K562 (cell line): ENCODE data around the gene SCFD2. TPM values are rescaled to one million over a fixed set of nuclear protein-coding genes. Genes with fewer than 3 reads are reported as not detected.

Source experiments
- CCAR2 ChIP-seq: fragments of 200-400 bp; formaldehyde crosslinking; IDR thresholded peaks from 2 replicates; pipeline ENCODE4 v1.6.1; 2017; ENCODE audit warnings: mild to moderate bottlenecking, low read depth, low read length
- FUS ChIP-seq: fragments of 200-400 bp; formaldehyde crosslinking; optimal IDR thresholded peaks from 2 replicates; pipeline ENCODE3; 2017; ENCODE audit warnings: low read depth, low read length
- GABPA ChIP-seq: fragments of 200-800 bp; sonication (Bioruptor generic); conservative IDR thresholded peaks from 2 replicates; pipeline ENCODE4 v1.6.1; 2016; ENCODE audit warnings: low read depth, missing genetic modification characterization, missing compliant biosample characterization
- MAZ ChIP-seq, 2 experiments: fragments of 450-650 bp in 1 of 2; sonication (generic) in 1 of 2; formaldehyde crosslinking; IDR thresholded peaks in 1 of 2; conservative IDR thresholded peaks in 1 of 2; 2 replicates each; pipeline versions ENCODE4 v1.4.0 to v1.5.0; 2020; ENCODE audit warnings: mild to moderate bottlenecking in 1 of 2, missing genetic modification reagents in 1 of 2
- MECOM ChIP-seq: fragments of 250-450 bp; sonication (Bioruptor Pico); IDR thresholded peaks from 2 replicates; pipeline ENCODE4 v1.8.0; 2022; ENCODE audit warnings: inconsistent platforms
- NCOA1 ChIP-seq: fragments of 450-650 bp; IDR thresholded peaks from 2 replicates; pipeline ENCODE4 v1.6.1; 2016; ENCODE audit warnings: low read depth
- SOX6 ChIP-seq: fragments of 450-650 bp; IDR thresholded peaks from 2 replicates; pipeline ENCODE4 v1.6.1; 2014; ENCODE audit warnings: mild to moderate bottlenecking
- SRF ChIP-seq, 2 experiments: fragments of 250-450, 450-650 bp in 1 of 2; sonication (Bioruptor Pico) in 1 of 2; sonication (generic) in 1 of 2; formaldehyde crosslinking; IDR thresholded peaks; 2 replicates each; pipeline versions ENCODE4 v1.5.0 to v1.5.1; 2020 to 2022; ENCODE audit warnings: mild to moderate bottlenecking in 1 of 2, missing genetic modification reagents in 1 of 2
- SUPT5H ChIP-seq: fragments of 450-650 bp; IDR thresholded peaks from 2 replicates; pipeline ENCODE4 v1.6.1; 2016
- YY1 ChIP-seq, 3 experiments: IDR thresholded peaks; 2 replicates each; pipeline ENCODE4 v1.6.1; 2011; ENCODE audit warnings: low read length in 2 of 3, mild to moderate bottlenecking in 2 of 3, moderate library complexity in 2 of 3, borderline replicate concordance in 1 of 3, control low read depth in 1 of 3, low read depth in 1 of 3; ENCODE audit not compliant: insufficient read depth in 3 of 3, insufficient replicate concordance in 2 of 3, control insufficient read depth in 1 of 3, insufficient read length in 1 of 3; ENCODE audit errors: extremely low read depth in 1 of 3
- ZFX ChIP-seq: sonication (generic); formaldehyde crosslinking; IDR thresholded peaks from 2 replicates; pipeline ENCODE4 v1.8.0; 2022; ENCODE audit warnings: mild to moderate bottlenecking, missing genetic modification reagents, moderate library complexity
- polyA plus RNA-seq, 8 experiments: library from polyadenylated mRNA; depleted of rRNA in 4 of 8; stranded (reverse) in 5 of 8; unstranded in 3 of 8; fragments of >200 nt; fragmentation: Nextera tagmentation in 2 of 8; fragmentation: Illumina TruSeq in 1 of 8; extraction: Ambion mirVana in 2 of 8; extraction: Trizol in 1 of 8; gene quantifications; 2 replicates each; pipeline versions ENCODE4 v1.2.1 to v1.2.3, GENCODE V29; 2011 to 2014; ENCODE audit warnings: inconsistent platforms in 1 of 8, missing spikeins in 1 of 8
- total RNA-seq, 7 experiments: library from RNA; depleted of rRNA in 6 of 7; stranded (reverse); fragments of >200 nt in 6 of 7; fragmentation: Illumina TruSeq in 2 of 7; extraction: Trizol in 2 of 7; gene quantifications; 2 replicates each; pipeline versions ENCODE4 v1.2.1 to v1.2.3, GENCODE V29; 2011 to 2021; ENCODE audit warnings: low replicate concordance in 1 of 7
- TF ChIP-seq, protein P1 (sequence below): fragments of 450-650 bp; IDR thresholded peaks from one replicate; pipeline ENCODE4 v1.6.1; 2018; ENCODE audit warnings: mild to moderate bottlenecking, moderate library complexity; ENCODE audit not compliant: partially characterized antibody
- TF ChIP-seq, protein P2 (sequence below): sonication (generic); formaldehyde crosslinking; IDR thresholded peaks from 2 replicates; pipeline ENCODE4 v1.8.0; 2023; ENCODE audit warnings: missing genetic modification reagents, mild to moderate bottlenecking, borderline replicate concordance
- TF ChIP-seq, protein P3 (sequence below): sonication (generic); formaldehyde crosslinking; IDR thresholded peaks from 2 replicates; pipeline ENCODE4 v1.8.0; 2022; ENCODE audit warnings: missing genetic modification reagents, mild to moderate bottlenecking, moderate library complexity, borderline replicate concordance
- TF ChIP-seq, protein P4 (sequence below): fragments of 450-650 bp; IDR thresholded peaks from 2 replicates; pipeline ENCODE4 v1.7.1; 2018; ENCODE audit warnings: mild to moderate bottlenecking, low read depth; ENCODE audit not compliant: partially characterized antibody

Gene SCFD2
- total and polyA plus RNA-seq, 9 of the 15 experiments (the other 6 are each of a cell fraction or from before 2014, with no cell fraction given) = 5.7 to 30.3 (median 22.8) TPM

DNA sequence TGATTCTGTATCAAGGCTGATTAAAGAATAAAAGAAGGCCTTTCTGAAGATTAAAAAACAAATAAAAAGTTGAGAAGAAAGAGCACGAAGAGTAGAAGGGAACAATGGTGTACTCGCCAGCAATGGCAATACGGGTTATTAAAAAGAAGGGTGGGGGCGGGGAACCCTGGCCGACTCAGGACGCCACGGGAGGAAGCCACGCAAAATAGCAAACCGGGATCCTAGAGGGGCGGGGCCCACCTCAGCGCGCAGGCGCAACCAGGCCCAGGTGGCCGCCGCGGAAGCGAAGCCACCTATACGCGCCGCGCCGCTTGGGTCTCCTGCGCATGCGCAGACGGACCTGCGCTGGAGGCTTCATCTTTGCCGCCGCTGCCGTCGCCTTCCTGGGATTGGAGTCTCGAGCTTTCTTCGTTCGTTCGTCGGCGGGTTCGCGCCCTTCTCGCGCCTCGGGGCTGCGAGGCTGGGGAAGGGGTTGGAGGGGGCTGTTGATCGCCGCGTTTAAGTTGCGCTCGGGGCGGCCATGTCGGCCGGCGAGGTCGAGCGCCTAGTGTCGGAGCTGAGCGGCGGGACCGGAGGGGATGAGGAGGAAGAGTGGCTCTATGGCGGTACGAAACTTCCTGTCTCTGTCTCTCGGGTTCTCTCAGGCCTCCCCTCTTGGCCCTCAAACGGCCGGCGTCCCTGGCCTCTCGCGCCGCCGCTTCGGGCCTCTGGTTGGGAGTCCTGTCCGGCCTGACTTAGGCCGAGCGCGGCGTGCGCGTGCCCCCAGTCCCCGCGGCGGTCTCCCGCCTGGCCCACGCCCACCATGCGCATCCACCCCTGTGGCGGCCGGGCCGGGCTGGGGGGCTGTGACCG lies 11.7 kb upstream of the SCFD2 start, which contains the start of gene FIP1L1 (continued):
- TF ChIP-seq MECOM (CRISPR knock-in tag) (no peak), NCOA1 (no peak), CCAR2 (no peak), SOX6 (no peak), FUS (peak; percentile 16), YY1 (IDR thresholded peaks at IDR 0.05; ENCODE audit: borderline replicate concordance in 1 of 3, control insufficient read depth in 1 of 3, extremely low read depth in 1 of 3, insufficient read depth in 3 of 3, insufficient read length in 1 of 3, insufficient replicate concordance in 2 of 3, low read depth in 1 of 3, low read length in 2 of 3) (peak in 2 of 3 experiments; percentile 74 to 80), MAZ (CRISPR knock-in tag; conservative IDR thresholded peaks at IDR 0.05 in 1 of 2, IDR thresholded peaks at IDR 0.05 in 1 of 2) (peak; percentile 32 to 57; a peak in 2 of 4 replicates), ZFX (CRISPR knock-in tag) (peak; percentile 96), SUPT5H (peak; percentile 92), GABPA (peak; percentile 84), SRF (CRISPR knock-in tag; IDR thresholded peaks at IDR 0.05) (peak in 1 of 2 experiments; percentile 31; a peak in 1 of 4 replicates)
- TF ChIP-seq, protein P1, sequence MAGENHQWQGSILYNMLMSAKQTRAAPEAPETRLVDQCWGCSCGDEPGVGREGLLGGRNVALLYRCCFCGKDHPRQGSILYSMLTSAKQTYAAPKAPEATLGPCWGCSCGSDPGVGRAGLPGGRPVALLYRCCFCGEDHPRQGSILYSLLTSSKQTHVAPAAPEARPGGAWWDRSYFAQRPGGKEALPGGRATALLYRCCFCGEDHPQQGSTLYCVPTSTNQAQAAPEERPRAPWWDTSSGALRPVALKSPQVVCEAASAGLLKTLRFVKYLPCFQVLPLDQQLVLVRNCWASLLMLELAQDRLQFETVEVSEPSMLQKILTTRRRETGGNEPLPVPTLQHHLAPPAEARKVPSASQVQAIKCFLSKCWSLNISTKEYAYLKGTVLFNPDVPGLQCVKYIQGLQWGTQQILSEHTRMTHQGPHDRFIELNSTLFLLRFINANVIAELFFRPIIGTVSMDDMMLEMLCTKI = no peak
- TF ChIP-seq, protein P2, sequence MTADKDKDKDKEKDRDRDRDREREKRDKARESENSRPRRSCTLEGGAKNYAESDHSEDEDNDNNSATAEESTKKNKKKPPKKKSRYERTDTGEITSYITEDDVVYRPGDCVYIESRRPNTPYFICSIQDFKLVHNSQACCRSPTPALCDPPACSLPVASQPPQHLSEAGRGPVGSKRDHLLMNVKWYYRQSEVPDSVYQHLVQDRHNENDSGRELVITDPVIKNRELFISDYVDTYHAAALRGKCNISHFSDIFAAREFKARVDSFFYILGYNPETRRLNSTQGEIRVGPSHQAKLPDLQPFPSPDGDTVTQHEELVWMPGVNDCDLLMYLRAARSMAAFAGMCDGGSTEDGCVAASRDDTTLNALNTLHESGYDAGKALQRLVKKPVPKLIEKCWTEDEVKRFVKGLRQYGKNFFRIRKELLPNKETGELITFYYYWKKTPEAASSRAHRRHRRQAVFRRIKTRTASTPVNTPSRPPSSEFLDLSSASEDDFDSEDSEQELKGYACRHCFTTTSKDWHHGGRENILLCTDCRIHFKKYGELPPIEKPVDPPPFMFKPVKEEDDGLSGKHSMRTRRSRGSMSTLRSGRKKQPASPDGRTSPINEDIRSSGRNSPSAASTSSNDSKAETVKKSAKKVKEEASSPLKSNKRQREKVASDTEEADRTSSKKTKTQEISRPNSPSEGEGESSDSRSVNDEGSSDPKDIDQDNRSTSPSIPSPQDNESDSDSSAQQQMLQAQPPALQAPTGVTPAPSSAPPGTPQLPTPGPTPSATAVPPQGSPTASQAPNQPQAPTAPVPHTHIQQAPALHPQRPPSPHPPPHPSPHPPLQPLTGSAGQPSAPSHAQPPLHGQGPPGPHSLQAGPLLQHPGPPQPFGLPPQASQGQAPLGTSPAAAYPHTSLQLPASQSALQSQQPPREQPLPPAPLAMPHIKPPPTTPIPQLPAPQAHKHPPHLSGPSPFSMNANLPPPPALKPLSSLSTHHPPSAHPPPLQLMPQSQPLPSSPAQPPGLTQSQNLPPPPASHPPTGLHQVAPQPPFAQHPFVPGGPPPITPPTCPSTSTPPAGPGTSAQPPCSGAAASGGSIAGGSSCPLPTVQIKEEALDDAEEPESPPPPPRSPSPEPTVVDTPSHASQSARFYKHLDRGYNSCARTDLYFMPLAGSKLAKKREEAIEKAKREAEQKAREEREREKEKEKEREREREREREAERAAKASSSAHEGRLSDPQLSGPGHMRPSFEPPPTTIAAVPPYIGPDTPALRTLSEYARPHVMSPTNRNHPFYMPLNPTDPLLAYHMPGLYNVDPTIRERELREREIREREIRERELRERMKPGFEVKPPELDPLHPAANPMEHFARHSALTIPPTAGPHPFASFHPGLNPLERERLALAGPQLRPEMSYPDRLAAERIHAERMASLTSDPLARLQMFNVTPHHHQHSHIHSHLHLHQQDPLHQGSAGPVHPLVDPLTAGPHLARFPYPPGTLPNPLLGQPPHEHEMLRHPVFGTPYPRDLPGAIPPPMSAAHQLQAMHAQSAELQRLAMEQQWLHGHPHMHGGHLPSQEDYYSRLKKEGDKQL (CRISPR knock-in tag) = 0 out of 2 replicates have a peak, but pooled peaks have one; percentile 55
- TF ChIP-seq, protein P3, sequence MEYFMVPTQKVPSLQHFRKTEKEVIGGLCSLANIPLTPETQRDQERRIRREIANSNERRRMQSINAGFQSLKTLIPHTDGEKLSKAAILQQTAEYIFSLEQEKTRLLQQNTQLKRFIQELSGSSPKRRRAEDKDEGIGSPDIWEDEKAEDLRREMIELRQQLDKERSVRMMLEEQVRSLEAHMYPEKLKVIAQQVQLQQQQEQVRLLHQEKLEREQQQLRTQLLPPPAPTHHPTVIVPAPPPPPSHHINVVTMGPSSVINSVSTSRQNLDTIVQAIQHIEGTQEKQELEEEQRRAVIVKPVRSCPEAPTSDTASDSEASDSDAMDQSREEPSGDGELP (CRISPR knock-in tag) = peak; percentile 87
- TF ChIP-seq, protein P4, sequence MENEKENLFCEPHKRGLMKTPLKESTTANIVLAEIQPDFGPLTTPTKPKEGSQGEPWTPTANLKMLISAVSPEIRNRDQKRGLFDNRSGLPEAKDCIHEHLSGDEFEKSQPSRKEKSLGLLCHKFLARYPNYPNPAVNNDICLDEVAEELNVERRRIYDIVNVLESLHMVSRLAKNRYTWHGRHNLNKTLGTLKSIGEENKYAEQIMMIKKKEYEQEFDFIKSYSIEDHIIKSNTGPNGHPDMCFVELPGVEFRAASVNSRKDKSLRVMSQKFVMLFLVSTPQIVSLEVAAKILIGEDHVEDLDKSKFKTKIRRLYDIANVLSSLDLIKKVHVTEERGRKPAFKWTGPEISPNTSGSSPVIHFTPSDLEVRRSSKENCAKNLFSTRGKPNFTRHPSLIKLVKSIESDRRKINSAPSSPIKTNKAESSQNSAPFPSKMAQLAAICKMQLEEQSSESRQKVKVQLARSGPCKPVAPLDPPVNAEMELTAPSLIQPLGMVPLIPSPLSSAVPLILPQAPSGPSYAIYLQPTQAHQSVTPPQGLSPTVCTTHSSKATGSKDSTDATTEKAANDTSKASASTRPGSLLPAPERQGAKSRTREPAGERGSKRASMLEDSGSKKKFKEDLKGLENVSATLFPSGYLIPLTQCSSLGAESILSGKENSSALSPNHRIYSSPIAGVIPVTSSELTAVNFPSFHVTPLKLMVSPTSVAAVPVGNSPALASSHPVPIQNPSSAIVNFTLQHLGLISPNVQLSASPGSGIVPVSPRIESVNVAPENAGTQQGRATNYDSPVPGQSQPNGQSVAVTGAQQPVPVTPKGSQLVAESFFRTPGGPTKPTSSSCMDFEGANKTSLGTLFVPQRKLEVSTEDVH = no peak
